Spleen (tissue), 7 donors: ENCODE results near the gene PTH.
A peak's percentile ranks its signal among the peaks of the same experiment; 100 is the strongest.

ENCODE experiments used
- POLR2A ChIP-seq, 3 donors: fragments of 450-650 bp; IDR thresholded peaks; one replicate each; pipeline ENCODE4 v1.5.1; 2017; ENCODE audit warnings: antibody characterized with exemption in 3 of 3, mild to moderate bottlenecking in 1 of 3
- POLR2AphosphoS5 ChIP-seq, 3 donors: sonication (generic); formaldehyde crosslinking; IDR thresholded peaks; one replicate each; pipeline ENCODE4 v1.5.1; 2017; ENCODE audit warnings: antibody characterized with exemption in 3 of 3
- TF ChIP-seq, protein P1 (sequence below), 11 experiments: fragments of 200-600 bp in 7 of 11; fragments of 450-650 bp in 4 of 11; sonication (generic) in 4 of 11; IDR thresholded peaks in 8 of 11; conservative IDR thresholded peaks in 3 of 11; 1 replicate in 7 of 11; 2 replicates in 4 of 11; pipeline versions ENCODE4 v1.4.0 to v1.8.0; 2016 to 2021; ENCODE audit warnings: antibody characterized with exemption in 11 of 11, inconsistent platforms in 4 of 11, mild to moderate bottlenecking in 1 of 11
- donor health status: DM: no; HTN: no; CAD: no; lungs with moderate emphysema.
- donor health status: DM: no; HTN: no; CAD: no.
- donor health status: DM: no; HTN: no; CAD: no.

- TF ChIP-seq, protein P1, sequence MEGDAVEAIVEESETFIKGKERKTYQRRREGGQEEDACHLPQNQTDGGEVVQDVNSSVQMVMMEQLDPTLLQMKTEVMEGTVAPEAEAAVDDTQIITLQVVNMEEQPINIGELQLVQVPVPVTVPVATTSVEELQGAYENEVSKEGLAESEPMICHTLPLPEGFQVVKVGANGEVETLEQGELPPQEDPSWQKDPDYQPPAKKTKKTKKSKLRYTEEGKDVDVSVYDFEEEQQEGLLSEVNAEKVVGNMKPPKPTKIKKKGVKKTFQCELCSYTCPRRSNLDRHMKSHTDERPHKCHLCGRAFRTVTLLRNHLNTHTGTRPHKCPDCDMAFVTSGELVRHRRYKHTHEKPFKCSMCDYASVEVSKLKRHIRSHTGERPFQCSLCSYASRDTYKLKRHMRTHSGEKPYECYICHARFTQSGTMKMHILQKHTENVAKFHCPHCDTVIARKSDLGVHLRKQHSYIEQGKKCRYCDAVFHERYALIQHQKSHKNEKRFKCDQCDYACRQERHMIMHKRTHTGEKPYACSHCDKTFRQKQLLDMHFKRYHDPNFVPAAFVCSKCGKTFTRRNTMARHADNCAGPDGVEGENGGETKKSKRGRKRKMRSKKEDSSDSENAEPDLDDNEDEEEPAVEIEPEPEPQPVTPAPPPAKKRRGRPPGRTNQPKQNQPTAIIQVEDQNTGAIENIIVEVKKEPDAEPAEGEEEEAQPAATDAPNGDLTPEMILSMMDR (IDR thresholded peaks at IDR 0.05 in 8 of 11, conservative IDR thresholded peaks at IDR 0.05 in 3 of 11) = peak in 9 of 11 experiments; percentile 16 to 61 (median 40)
- TF ChIP-seq POLR2AphosphoS5 (IDR thresholded peaks at IDR 0.05) (peak in 2 of 3 donors; percentile 29 to 50), POLR2A (IDR thresholded peaks at IDR 0.05) (no peak)
Observed at GRCh38 chr11:13486926-13487660, 8.7 kb downstream of the PTH start.
